WERI-Rb-1 (cell line): ENCODE data around the gene CKB.
"Not testable (repeated sequence)": the region's sequence is repeated elsewhere in the genome, so short reads cannot be mapped to it uniquely, and the experiment has no call there.

ENCODE experiments used
- DNase-seq: peaks from one replicate; pipeline ENCODE4 v3.0.0-alpha.2; 2020
- H3K27ac ChIP-seq: fragments of 250-450 bp; sonication (Bioruptor Pico); 2 replicates; pipeline ENCODE4 v1.5.1; 2020; ENCODE audit warnings: mild to moderate bottlenecking, moderate library complexity
- H3K27me3 ChIP-seq: fragments of 250-450 bp; sonication (Bioruptor Pico); 2 replicates; pipeline ENCODE4 v1.5.1; 2021; ENCODE audit warnings: mild to moderate bottlenecking, low read depth, moderate library complexity; ENCODE audit not compliant: insufficient read depth, severe bottlenecking
- H3K36me3 ChIP-seq: fragments of 250-450 bp; sonication (Bioruptor Pico); 2 replicates; pipeline ENCODE4 v1.5.1; 2020; ENCODE audit warnings: mild to moderate bottlenecking, moderate library complexity
- H3K4me3 ChIP-seq: 2 replicates; pipeline ENCODE4 v1.5.1; 2011; ENCODE audit warnings: low read depth, mild to moderate bottlenecking, control low read depth, low read length
- H3K9me3 ChIP-seq: fragments of 250-450 bp; sonication (Bioruptor Pico); 2 replicates; pipeline ENCODE4 v1.5.1; 2021; ENCODE audit warnings: mild to moderate bottlenecking, moderate library complexity; ENCODE audit not compliant: severe bottlenecking
- TF ChIP-seq, protein P1 (sequence below): IDR thresholded peaks from 2 replicates; pipeline ENCODE4 v1.5.1; 2011; ENCODE audit warnings: low read depth, mild to moderate bottlenecking, control low read depth, inconsistent platforms, low read length

The CKB gene

DNA sequence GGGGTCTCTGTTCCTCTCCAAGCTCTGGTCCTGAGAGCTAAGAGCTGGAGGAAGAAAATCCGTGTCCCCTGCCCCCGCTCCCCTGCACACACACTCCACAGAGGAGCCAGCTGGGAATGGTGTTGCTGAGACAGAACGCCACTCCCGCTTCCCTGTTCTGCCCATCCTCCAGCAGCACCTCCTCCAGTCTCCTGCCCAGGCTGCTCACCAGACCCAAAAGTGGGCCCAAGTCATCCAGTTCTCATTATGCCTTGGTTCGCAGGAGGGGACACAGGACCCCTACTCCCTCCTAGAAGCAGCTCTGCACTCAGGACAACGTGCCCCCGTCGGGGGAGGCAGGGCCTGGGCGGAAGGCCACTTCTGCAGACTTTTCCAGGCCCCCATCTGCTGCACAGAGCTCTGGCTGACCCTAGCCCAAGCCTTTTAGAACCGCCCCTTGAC, 5.5 kb upstream of the CKB start:
- peak; percentile 74 for DNase-seq
- Histone ChIP-seq H3K9me3 (no peaks in the 10 kb centered on the region), H3K4me3 (peak overlapping the region; percentile 59), H3K27ac (peak overlapping the region; percentile 98), H3K27me3 (no peaks in the 10 kb centered on the region), H3K36me3 (peaks cover 13% of the 10 kb centered on the region)
- TF ChIP-seq, protein P1, sequence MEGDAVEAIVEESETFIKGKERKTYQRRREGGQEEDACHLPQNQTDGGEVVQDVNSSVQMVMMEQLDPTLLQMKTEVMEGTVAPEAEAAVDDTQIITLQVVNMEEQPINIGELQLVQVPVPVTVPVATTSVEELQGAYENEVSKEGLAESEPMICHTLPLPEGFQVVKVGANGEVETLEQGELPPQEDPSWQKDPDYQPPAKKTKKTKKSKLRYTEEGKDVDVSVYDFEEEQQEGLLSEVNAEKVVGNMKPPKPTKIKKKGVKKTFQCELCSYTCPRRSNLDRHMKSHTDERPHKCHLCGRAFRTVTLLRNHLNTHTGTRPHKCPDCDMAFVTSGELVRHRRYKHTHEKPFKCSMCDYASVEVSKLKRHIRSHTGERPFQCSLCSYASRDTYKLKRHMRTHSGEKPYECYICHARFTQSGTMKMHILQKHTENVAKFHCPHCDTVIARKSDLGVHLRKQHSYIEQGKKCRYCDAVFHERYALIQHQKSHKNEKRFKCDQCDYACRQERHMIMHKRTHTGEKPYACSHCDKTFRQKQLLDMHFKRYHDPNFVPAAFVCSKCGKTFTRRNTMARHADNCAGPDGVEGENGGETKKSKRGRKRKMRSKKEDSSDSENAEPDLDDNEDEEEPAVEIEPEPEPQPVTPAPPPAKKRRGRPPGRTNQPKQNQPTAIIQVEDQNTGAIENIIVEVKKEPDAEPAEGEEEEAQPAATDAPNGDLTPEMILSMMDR = no peak

DNA sequence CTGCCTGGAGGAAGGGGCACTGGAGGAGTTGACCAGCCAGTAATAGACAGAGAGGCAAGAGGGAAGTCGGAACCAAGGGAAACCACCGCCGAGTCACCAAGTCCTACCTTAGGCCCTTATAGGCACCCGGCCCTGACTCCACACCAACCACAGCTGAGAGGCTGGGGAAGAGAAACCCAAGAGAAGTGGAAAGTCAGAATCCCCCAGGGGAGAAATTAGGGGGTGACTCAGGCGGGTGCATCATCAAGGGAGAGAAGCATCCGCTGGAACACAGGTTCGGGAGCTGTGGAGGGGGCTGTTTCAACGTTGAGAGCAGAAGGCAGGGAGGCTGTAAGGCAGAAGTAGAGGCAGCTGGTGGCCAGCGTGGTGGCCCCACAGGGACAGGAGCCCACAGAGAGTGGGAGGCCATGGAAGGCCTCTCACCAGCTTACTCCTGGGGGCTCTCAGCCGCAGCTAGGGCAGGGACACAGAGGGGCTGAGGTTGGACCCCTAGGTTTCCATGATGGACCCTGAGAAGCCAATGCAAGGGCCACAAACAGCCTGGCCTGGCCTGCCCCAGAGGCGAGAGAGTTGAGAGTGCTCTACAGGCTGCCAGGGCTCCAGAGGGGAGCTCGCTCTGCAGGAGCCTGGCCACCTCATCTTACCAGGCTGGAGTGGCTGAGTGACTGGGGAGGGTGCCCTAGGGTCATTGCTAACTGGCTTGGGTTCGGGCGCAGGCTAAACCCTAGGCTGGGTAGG, 4.9 kb upstream of the CKB start:
- Histone ChIP-seq H3K27me3 (no peaks in the 10 kb centered on the region), H3K27ac (peak overlapping the region; percentile 98), H3K36me3 (peaks cover 13% of the 10 kb centered on the region), H3K9me3 (no peaks in the 10 kb centered on the region), H3K4me3 (peak overlapping the region; percentile 59)
- TF ChIP-seq, protein P1 = no peak
- no peak for DNase-seq

DNA sequence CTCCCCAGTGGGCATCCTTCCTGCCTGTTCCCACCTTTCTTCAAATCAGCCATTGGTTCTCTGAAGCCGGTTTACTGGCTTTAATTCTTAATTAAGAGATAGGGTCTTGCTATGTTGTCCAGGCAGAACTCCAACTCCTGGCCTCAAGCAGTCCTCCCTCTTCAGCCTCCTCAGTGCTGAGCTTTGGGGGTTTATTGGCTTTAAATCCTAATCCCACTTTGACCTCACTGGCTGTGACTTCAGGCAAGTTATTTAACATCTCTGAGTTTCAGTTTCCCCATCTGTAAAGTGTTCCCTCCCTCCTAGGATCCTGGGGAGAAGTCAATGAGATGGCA, 4.3 kb upstream of the CKB start:
- Histone ChIP-seq H3K4me3 (no peak overlapping the region), H3K27ac (peak overlapping the region; percentile 98), H3K27me3 (no peaks in the 10 kb centered on the region), H3K36me3 (peaks cover 13% of the 10 kb centered on the region), H3K9me3 (no peaks in the 10 kb centered on the region)
- DNase-seq = no peak
- TF ChIP-seq, protein P1 = no peak

DNA sequence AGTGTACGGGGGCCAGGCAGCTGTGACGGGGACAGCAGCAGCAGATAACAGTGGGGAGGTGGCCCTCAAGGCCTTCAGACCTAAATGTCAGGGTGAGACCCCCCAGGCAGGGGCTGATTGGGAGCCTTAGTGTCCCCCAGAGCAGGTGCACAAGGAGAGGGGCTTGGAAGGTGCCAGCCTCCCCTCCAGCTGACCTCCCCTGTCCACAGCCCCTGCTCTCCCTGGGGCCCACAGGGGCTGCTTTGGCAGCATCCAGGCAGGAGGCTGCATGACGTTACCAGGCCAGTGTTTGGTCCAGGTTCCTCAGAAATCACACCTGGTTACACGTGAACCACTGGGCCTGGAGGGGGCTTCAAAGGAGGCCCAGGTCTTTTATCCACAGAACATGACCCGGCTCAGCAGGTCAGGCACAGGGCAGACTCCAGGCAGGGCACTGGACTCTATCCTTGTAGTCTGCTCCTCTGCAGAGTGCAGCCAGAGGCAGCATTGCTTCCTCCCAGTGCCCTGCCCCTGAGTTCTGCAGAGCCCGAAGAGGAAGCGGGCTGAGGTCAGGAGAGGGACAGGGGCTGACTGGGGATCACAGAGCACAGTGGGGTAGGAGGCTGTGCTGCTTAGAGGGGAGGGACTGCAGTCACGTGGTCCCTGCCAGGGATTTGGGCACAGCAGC, 3.8 kb upstream of the CKB start:
- no peaks in the 10 kb centered on the region for H3K27me3 ChIP-seq
- no peak overlapping the region for H3K4me3 ChIP-seq
- TF ChIP-seq, protein P1 = no peak
- peak overlapping the region; percentile 98 for H3K27ac ChIP-seq
- no peaks in the 10 kb centered on the region for H3K9me3 ChIP-seq
- DNase-seq = no peak
- peaks cover 18% of the 10 kb centered on the region for H3K36me3 ChIP-seq

DNA sequence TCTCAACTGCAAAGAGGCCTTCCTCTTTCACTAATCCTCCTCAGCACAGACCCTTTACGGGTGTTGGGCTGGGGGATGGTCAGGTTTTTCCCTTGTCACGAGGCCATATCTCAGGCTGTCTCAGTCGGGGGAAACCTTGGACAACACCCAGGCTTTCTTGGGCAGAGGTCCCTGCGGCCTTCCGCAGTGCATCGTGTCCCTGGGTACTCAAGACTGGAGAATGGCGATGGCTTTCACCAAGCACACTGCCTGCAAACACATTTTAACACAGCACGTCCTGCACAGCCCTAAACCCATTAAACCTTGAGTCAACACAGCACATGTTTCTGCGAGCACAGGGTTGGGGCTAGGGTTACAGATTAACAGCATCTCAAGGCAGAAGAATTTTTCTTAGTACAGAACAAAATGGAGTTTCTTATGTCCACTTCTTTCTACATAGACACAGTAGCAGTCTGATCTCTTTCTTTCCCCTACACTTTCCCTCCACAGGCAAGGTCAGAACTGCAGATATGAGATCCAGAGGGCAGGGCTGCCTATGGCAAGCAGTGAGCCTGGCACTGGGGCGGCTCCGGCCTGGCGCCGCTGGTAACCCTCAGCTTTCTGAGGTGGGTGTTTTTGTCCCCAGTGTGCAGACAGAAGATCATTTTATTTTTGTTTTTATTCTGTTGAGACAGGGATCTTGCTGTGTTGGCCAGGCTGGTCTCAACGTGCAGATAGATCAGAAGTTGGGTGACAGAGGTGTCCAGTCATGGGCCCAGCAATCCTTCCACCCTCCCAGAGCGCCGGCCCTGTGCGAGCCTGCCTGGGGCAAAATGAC, 3.0 kb upstream of the CKB start:
- peak; percentile 66 for DNase-seq
- not testable (repeated sequence) for H3K9me3 ChIP-seq, H3K27me3 ChIP-seq, H3K4me3 ChIP-seq
- peaks cover 20% of the 10 kb centered on the region for H3K36me3 ChIP-seq
- H3K27ac ChIP-seq = peak overlapping the region; percentile 98
